Brain microvascular endothelial cell (primary cell): ENCODE measurements around the gene PER3.

Source experiments
- DNase-seq: peaks from one replicate; pipeline ENCODE4 v3.0.0-alpha.2; 2020
- H3K27ac ChIP-seq: fragments of 250-450 bp; sonication (Bioruptor Pico); 2 replicates; pipeline ENCODE4 v1.5.1; 2020; ENCODE audit warnings: mild to moderate bottlenecking, moderate library complexity
- H3K27me3 ChIP-seq: fragments of 250-450 bp; sonication (Bioruptor Pico); replicated peaks from 2 replicates; pipeline ENCODE4 v1.5.1; 2020; ENCODE audit warnings: mild to moderate bottlenecking
- H3K36me3 ChIP-seq: fragments of 250-450 bp; sonication (Bioruptor Pico); replicated peaks from 2 replicates; pipeline ENCODE4 v1.5.1; 2020; ENCODE audit warnings: mild to moderate bottlenecking
- H3K4me3 ChIP-seq: 2 replicates; pipeline ENCODE4 v1.5.1; 2011; ENCODE audit warnings: low read depth, mild to moderate bottlenecking, control low read depth, low read length, moderate library complexity
- in situ Hi-C: cut with HindIII; loops from 2 replicates; pipeline ENCODE4 v1.10.0; 2017; ENCODE audit warnings: low sequenced_read_pairs, low pct_ligation_motif_present
- TF ChIP-seq, protein P1 (sequence below): IDR thresholded peaks from 2 replicates; pipeline ENCODE4 v1.5.1; 2011; ENCODE audit warnings: low read depth, mild to moderate bottlenecking, moderate library complexity, low read length, control low read depth, inconsistent platforms; ENCODE audit errors: missing control alignments

The PER3 gene

DNA sequence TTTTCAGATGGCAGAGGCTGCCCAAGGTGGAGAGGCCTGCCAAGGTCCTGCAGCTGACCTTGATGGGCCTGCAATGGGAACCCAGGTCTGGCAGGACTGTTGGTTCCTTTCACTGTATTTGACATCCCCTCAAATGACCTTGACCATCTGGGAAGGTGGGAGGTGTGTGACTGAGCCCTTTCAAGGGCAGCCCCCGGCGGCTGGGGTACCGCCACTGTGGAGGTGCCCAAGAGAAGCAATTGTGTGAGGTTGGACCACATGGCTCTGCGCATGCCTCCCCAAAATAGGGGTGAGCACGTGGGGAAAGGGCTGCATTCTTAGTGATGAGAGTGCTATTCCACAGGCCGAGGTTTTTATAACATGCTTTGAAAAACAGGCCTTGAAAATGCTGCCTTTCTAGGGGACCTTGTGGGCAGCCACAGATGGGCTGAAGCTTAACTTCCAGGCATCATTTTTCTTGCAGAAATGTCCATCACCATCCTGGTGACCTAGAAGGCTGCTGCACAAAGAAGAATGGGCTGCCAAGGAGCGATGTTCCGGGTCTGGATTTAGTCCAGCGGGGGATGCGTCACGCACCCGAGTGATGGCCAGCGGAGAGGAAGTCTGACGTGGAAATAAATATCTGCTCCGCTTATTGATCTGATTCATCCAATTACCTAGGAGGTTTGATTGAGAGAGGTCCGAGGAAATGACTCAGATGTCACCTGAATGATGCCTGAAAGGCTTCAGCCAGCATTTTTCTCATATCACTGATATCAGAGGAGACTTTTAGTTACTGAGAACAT is 85.2 kb downstream of the PER3 start:
- in situ Hi-C loops = no loop called here
- H3K27me3 ChIP-seq = no peaks in the 10 kb centered on the region
- H3K4me3 ChIP-seq = no peak overlapping the region
- TF ChIP-seq, protein P1, sequence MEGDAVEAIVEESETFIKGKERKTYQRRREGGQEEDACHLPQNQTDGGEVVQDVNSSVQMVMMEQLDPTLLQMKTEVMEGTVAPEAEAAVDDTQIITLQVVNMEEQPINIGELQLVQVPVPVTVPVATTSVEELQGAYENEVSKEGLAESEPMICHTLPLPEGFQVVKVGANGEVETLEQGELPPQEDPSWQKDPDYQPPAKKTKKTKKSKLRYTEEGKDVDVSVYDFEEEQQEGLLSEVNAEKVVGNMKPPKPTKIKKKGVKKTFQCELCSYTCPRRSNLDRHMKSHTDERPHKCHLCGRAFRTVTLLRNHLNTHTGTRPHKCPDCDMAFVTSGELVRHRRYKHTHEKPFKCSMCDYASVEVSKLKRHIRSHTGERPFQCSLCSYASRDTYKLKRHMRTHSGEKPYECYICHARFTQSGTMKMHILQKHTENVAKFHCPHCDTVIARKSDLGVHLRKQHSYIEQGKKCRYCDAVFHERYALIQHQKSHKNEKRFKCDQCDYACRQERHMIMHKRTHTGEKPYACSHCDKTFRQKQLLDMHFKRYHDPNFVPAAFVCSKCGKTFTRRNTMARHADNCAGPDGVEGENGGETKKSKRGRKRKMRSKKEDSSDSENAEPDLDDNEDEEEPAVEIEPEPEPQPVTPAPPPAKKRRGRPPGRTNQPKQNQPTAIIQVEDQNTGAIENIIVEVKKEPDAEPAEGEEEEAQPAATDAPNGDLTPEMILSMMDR = no peak
- H3K27ac ChIP-seq = no peak overlapping the region
- H3K36me3 ChIP-seq = no peaks in the 10 kb centered on the region
- DNase-seq = no peak

DNA sequence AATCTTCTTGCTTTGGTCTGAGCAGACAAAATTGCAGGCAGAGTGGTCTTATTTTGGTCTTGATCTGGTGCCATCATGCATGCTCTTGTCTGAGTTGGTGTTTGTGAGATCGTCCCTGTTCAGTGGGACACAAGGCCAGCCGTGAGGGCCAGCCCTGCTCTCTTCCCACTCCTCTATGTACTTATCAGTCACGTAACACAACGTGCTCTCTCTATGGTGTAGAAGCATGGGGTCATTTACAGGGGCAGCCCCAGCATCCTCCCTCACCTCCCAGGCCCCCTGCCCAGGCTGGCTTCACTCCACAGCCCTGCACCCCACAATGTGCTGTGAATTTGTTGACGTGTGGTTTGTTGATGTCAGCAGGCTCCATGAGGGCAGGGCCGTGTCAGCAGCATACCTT is 87.0 kb downstream of the PER3 start:
- in situ Hi-C loops = no loop called here
- Histone ChIP-seq H3K27ac (no peak overlapping the region), H3K27me3 (no peaks in the 10 kb centered on the region), H3K4me3 (no peak overlapping the region), H3K36me3 (no peaks in the 10 kb centered on the region)
- no peak for DNase-seq
- TF ChIP-seq, protein P1 = no peak

DNA sequence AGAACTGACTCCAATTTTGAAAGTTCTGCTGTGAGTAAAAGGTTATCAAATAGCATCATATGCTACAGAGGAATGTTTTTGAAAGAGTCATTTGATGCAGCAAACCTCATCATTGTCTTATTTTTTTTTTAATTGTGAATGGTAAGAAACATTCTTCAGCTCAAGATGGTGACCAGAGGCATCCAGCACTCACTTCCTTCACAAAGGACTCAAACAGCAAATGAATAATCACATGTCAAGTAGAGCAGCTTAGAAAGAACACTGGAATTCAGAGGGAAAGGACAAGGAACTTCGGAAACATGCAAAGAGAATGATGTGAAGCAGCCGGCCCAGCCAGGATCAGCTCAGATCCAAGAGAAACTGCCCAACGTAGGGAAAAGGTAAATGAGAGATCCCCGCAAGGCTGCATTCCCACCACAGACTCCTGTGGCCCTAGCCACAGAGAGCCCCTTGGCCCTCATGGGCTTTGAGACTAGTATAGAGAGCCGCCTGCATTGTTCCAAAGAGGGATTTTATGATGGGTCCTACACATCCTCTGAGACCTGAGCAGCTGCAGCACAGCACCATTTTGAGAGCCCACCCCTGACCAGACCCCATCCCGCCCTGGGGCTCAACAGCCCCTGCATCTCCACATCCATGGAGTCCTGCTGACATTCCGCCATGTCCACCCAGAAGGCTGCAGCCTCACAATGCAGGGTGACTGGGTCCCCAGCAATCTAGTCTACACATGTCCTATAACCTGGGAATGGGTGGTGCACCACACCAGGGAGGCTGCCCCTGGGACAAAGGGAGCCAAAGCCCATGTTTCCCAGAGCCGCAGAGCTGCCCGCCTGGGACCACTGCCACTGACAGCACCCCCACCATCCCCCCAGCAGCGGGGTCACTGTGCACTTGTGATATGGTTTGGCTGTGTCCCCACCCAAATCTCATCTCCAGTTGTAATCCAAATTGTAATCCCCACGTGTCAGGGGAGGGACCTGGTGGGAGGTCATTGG is 90.0 kb downstream of the PER3 start:
- in situ Hi-C loops = no loop called here
- Histone ChIP-seq H3K36me3 (no peaks in the 10 kb centered on the region), H3K27ac (no peak overlapping the region), H3K27me3 (no peaks in the 10 kb centered on the region), H3K4me3 (no peak overlapping the region)
- TF ChIP-seq, protein P1 = no peak
- no peak for DNase-seq

DNA sequence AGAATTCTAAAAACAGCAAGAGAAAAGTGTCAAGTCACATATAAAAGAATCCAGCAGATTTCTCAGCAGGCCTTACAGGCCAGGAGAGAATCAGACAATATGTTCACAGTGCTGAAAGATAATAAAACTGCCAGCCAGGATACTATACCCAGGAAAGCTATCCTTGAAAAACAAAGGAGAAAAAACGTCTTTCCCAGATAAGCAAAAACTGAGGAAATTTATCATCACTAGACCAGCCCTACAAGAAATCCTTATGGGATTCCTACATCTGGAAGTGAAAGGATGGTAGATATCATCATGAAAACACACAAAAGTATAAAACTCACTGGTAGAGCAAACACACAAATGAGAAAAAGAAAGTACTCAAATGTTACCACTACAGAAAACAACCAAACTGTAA is 93.9 kb downstream of the PER3 start:
- Histone ChIP-seq H3K27ac (no peak overlapping the region), H3K4me3 (no peak overlapping the region), H3K36me3 (no peaks in the 10 kb centered on the region), H3K27me3 (no peaks in the 10 kb centered on the region)
- no peak for DNase-seq
- TF ChIP-seq, protein P1 = no peak
- in situ Hi-C loops = no loop called here

DNA sequence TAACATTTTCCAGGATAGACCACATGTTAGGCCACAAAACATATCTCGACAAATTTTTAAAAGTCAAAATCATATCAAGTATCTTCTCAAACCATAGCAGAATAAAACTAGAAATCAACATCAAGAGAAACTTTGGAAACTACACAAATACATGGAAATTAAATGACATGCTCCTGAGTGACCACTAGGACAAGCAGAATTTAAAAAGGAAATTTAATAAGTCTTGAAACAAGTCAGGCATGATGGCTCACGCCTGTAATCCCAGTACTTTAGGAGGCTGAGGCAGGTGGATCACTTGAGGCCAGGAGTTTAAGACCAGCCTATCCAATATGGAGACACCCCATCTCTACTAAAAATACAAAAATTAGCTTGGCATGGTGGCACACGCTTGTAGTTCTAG is 95.1 kb downstream of the PER3 start:
- in situ Hi-C loops = no loop called here
- no peak for DNase-seq

More for the DNA sequence above, 95.1 kb downstream of the PER3 start:
- Histone ChIP-seq H3K4me3 (no peak overlapping the region), H3K27me3 (no peaks in the 10 kb centered on the region), H3K27ac (no peak overlapping the region), H3K36me3 (no peaks in the 10 kb centered on the region)
- TF ChIP-seq, protein P1 = no peak
